Activated CD4-positive, alpha-beta T cell treated with anti-CD3 and anti-CD28 coated beads for 36 hours (primary cell): ENCODE measurements around the gene UBE2O. TPM values are rescaled to one million over a fixed set of nuclear protein-coding genes. Genes with fewer than 3 reads are reported as not detected.

Experiments used
- total RNA-seq, 2 experiments: library from RNA; stranded (reverse); gene quantifications; one replicate each; pipeline ENCODE4 v1.2.3, GENCODE V29; 2021

UBE2O gene
- total RNA-seq, 2 experiments from 2014 or later: 28.1 to 30.7 TPM

Other genes starting within 250 kb of the UBE2O start
- 10 to 100 TPM; 24.0 to 39.4 TPM for gene RNF157, start 212.7 kb downstream of the UBE2O start, total RNA-seq
- gene UBALD2, start 187.8 kb downstream of the UBE2O start, total RNA-seq: 100 to 1,000 TPM; 299 to 639 TPM
- gene QRICH2, start 144.9 kb downstream of the UBE2O start, total RNA-seq: 1 to 10 TPM in 1 of 2 experiments, under 1 TPM in 1; 0.63 to 1.2 TPM
- 10 to 100 TPM; 26.7 to 34.9 TPM for gene PRPSAP1, start 99.2 kb downstream of the UBE2O start, total RNA-seq
- gene SPHK1, start 68.5 kb downstream of the UBE2O start, total RNA-seq: 10 to 100 TPM in 1 of 2 experiments, 1 to 10 TPM in 1; 7.4 to 11.7 TPM
- gene AANAT, start 14.5 kb upstream of the UBE2O start, total RNA-seq: under 1 TPM in 1 of 2 experiments, not detected in 1; 0.16 TPM
- 10 to 100 TPM; 23.9 to 28.4 TPM for gene RHBDF2, start 48.3 kb upstream of the UBE2O start, total RNA-seq
- gene CYGB, start 84.6 kb upstream of the UBE2O start, total RNA-seq: not detected
- not detected for gene PRCD, start 86.9 kb upstream of the UBE2O start, total RNA-seq
- under 1 TPM in 1 of 2 experiments, not detected in 1; 0.32 TPM for gene ST6GALNAC2, start 132.7 kb upstream of the UBE2O start, total RNA-seq
- under 1 TPM; 0.88 to 0.89 TPM for gene ST6GALNAC1, start 190.6 kb upstream of the UBE2O start, total RNA-seq